LoVo (cell line): ENCODE results near the gene EMILIN2.

Source experiments
- DNase-seq: peaks from one replicate; pipeline ENCODE4 v3.0.0-alpha.2; 2016; ENCODE audit warnings: low spot score

The EMILIN2 gene

DNA sequence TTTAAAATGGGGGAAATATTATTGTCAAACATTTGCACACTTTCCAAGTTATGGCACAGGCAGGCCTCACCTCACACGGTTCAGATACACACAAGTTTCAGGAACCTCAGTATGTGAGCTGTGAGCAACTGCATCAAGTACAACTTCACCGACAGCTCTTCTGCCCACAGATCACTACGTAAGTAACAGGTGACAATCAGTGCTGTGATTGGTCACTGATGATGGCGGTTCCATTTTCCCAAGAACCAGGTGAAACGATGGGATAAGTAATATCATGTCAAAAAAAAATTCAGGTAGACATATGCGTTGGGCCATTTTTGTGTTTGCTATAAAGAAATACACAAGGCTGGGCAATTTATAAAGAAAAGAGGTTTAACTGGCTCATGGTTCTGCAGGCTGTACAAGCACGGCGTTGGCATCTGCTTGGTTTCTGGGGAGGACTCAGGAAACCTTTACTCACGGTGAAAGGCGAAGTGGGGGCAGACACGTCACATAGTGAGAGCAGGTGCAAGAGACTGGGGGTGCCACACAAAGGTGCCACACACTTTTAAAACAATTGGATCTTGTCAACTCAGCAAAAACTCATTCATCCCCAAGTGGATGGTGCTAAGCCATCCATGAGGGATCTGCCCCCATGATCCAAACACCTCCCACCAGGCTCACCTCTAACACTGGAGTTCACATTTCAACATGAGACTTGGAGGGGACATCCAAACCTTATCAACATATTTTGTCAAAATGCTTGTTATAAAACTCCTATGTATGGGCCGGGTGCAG is 108.3 kb downstream of the EMILIN2 start:
- no peak for DNase-seq

DNA sequence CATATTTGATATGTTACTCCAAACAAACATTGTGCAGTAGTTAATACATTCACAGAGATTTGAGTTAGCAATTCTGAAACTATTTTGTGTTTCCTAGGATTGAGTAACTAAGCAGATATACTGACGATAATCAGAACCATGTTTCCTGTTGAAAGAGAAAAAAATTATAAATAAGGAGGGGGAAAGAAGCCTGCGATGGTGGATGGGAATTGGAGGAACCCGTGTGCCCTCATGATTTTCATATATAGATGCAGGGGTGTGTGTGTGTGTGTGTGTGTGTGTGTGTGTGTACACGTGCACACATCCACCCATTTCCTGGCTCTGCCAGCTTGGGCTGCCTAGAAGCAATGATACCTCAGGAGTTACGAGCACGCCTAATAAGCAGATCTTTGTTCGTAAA is 109.2 kb downstream of the EMILIN2 start:
- no peak for DNase-seq

DNA sequence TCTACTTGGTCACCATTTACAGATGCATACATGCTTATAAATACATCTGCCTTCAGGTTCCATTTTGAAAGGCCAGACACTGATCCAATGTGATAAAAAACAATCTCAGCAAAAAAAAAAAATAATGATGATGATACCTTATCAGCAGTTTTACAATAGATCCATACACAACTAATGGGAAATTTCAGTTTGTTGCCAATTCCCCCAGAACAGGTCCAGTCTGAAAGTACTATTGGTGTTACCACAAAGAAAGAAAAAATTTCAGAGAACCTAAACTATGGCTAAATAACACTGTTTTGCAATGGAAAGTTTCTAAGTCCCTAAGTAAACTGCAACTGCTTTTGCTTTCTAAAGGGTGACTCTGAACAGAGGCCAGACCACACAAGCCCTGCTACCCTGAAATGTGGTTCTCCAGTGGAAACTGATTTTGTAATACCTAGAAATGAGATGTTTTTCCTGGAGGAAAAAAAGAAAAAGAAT is 112.1 kb downstream of the EMILIN2 start:
- no peak for DNase-seq

DNA sequence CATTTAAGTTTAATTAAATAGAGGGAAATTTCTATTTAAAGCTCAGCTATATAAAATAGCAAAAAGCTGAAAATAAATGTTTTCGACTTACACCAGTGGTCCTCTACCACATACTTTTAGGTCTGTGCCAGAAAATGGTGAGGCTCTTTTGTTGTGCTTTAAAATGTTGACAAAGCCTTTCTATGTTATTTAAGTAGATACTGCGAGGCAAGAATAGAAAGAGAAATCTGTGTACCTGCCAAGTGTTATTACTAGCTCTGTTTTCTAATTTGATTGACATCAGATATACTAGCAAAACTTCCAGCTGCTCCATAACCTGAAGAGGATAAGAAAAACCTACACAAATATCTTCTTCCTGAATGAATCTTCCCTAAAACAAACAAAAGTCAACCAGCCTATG is 112.5 kb downstream of the EMILIN2 start:
- DNase-seq: no peak

DNA sequence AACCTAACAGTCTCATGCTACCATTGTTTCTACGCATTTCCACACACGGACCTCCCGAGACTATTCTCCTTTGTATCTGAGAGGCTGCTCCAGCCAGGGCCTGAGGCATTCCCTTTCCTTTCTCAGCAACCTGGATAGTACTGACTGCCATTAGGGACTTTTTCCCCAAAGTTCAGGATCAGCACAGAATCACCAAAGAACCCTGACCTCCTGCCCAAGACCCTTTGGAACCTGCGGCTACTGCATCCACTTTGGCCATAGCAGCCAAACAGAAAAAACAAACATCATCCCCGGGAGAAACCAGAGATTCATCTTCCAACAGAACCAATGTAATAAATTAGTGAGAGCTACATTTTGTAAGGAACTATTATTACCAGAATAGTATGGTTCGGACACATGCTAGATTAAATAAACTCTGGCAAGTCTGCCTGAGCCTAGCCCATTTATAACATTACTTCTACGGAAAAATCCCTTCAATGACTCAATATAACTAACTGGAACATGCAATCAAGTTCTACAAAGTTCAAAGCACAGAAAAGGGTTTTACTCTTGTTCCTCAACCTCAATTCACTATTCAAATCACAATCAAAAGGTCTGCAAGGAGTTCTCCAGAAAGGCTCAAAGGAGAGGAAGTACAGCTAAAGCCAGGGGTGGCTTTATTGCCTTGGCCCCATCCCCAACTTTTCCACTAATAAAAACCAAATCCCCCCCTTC is 114.3 kb downstream of the EMILIN2 start:
- no peak for DNase-seq

DNA sequence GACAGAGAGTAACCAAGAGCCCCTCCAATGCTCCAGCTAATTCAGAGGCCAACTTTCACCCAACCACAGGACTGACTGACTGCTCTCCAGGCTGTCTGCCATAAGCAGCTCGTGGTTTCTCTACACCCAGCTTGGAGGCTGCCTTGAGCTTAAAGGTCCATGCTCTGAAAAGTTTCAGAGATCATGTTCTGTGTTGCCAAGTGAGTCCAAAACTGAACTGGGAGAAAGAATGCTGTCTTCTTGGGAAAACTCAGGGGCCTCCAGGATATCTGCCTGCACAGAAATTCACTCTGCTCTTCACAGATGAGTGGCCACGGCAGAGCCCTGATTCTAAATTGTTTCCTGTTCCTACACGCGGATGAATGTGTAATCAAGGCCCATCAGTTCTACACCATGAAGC is 115.0 kb downstream of the EMILIN2 start:
- DNase-seq: no peak

DNA sequence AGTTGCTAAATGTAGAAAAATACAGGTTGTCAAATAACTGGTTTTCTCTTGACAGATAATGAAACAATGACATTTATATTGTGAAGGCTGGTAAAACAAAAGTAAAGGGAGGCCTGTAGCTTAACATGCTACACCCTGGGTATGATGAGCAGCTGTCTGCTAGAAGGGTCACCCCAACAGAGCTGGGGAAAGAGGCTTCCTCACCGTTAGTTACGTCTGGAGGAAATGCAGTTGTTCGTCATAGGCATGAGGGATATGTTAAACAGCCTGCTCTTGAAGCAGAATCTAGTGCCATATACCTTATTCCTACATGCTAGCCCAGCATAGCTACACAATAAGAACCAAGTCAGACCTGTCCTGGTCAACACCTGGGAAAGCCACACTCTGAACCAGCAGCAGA is 116.2 kb downstream of the EMILIN2 start:
- DNase-seq: no peak

DNA sequence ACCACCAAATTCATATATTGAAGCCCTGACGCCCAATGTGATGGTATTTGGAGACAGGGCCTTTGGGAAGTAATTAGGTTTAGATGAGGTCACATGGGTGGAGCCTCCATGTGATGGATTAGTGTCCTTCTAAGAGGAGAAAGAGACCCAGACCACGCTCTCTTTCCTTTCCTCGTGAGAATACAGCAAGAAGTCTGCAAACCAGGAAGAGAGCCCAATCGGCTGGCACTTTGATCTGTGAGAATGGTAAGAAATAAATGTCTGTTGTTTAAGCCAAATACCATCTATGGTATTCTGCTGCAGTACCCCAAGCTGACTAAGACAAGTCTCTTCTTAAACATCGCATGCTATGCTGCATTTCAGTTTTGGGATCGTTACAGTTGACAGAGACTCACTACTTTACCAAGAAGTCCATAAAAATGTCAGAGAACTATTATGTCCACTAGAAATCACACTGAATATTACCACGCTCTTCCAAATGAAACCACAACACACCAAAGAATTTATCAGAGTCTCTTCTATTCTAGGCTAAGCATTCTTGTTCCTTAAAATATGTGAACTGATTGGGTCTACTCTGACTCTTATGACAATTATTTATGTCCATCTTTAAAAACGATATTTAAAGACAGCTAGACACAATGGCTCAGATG is 117.7 kb downstream of the EMILIN2 start:
- DNase-seq: no peak
